CD4-positive, alpha-beta T cell treated with Interleukin-2 at 100 ng/mL for 4 hours (primary cell): Measurements from ENCODE around the gene TSFM.

Source experiments
- DNase-seq: peaks from one replicate; pipeline ENCODE4 v3.0.0-alpha.2; 2020; ENCODE audit warnings: low spot score

The TSFM gene

DNA sequence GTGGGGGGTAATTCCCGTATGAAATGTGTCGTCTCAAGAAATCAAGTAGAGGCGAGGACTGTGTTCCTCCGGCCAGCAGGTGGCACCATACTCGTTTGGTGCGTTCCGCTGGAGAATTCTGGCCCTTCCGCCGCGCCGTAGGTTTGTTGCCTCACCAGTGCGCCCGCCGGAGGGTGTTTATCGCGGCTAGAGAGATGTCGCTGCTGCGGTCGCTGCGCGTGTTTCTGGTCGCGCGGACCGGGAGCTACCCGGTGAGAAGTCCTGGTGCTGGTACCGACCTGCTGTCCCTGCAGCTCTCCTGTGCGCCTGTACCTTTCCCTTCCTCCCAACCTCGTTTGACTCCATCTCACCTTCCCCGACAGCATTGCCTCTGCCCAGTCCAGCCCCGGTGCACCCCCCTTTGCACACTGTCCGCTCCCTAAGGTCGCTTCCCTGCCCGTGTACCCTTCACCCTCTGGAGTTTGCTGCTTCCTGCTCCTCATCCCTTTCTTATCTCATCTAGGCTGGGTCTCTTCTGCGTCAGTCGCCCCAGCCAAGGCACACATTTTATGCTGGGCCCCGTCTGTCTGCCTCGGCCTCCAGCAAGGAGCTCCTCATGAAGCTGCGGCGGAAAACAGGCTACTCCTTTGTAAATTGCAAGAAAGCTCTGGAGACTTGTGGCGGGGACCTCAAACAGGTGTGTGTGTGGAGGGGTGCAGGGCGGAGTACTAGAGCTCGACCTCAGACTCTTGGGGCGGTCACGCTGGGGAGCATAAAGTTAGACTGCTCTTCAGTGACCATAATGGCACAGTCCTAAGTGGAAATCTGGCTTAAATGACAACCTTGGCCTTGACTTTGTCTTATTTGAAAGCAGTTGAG, at the start of gene TSFM:
TSFM (plus strand) TSS at position 180 of the 858 bp plus-strand sequence; CDS start at position 195, 15 bp downstream.
- DNase-seq = peak; percentile 97

DNA sequence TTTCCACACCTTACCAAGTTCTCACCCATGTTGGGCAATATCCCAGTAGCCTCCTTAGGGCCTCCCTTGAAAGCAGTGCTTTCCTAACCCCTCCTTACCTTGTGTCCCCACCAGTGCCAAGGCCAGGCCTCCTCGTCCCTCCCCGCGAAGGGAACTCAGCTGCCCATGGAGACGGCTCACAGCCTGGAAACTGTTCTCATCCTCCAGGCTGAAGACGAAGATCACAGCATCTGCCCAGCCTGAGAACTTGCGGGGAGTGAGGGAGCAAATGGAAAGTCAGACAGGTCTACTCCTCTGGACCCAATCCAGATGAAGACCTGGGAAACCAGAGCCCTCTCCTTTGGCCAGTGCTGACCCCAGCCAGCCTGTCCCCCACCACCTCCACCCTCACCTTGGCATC, 48.7 kb upstream of the TSFM start:
- no peak for DNase-seq

DNA sequence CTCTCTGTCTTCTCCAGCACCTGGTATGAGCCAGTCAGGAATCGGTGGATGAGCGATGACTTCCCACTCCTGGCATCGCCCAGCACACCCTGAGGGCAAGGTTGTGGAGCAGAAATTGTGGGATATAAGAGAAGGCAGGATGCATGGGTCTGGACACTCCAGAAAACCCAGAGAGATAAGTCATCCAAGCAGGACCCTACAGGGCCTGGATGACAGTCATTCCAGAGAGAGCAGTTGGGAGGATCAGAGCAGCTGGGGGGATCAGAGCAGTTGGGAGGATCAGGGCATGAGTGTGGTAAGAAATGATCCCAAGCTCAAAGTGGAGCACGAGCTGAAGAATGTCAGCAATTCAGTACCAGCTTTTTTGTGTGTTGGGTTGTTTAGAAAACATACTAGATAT, 48.0 kb upstream of the TSFM start:
- no peak for DNase-seq

DNA sequence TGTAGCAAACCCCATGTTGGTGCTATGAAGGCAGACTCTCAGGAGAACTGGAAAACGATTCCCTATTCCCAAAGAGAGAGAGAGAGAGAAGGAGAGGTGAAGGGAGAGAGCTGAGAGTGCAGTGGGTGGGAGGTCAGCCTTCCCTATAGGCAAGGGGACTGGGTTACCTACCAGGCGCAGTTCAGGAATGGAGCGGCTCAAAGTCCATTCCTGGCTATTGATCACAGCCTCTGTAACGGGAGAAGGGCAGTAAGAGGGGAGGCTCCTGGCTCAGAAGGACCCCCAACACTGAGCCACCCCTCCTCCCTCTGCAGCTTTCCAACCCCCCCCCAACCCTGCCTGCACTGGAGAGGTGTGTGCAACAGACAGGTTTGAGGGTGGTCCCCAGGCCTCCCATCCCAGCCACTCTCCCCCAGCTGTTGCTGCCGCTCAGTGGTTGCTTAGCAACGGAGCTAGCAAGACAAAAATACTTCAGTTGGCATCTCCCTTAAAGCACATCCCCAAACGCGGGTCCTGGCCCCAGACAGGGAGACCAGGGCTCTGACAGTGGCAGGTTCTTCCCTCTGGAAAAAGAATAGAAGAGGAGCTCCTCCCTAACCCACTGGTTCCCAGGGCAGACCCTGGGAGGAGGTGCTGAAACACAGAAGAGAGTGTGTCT, 47.3 kb upstream of the TSFM start:
- no peak for DNase-seq

DNA sequence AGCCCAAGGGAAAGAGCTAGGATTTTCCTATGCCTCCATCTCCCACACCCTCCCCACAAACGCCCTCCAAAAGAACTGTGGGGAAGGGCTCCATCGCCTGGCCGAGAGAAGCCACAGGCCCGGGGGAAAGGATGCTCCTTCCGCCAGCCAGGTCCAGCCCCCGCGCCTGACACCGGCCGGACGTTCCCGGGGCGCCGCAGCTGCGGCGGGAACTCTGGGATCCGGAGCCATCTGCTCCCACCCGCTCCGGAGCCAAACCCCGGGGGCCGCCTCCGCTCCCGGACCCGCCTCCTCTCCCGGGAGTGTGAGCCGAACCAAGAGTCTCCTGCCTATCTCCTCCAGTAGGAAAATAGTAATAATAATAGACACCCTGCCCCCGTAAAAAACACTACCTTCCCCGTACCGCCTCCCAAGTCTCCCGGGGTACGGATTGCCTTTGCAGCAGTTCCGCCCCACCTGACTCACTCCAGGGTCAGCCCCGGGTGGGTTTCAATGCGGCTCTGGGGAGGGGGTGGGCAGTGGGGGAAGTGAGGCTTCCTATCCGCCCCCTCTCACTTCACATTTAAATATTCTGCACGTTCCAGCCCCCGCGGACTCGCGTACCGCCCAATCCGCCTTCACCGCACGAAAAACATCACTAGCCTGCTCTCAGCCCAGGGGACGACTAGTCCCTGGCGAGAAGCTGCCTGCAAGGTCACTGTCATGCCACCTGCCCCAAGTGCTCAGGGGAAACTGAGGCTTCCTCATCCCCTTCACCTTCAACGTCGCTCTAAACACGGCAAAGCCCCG, 46.4 kb upstream of the TSFM start:
- no peak for DNase-seq

DNA sequence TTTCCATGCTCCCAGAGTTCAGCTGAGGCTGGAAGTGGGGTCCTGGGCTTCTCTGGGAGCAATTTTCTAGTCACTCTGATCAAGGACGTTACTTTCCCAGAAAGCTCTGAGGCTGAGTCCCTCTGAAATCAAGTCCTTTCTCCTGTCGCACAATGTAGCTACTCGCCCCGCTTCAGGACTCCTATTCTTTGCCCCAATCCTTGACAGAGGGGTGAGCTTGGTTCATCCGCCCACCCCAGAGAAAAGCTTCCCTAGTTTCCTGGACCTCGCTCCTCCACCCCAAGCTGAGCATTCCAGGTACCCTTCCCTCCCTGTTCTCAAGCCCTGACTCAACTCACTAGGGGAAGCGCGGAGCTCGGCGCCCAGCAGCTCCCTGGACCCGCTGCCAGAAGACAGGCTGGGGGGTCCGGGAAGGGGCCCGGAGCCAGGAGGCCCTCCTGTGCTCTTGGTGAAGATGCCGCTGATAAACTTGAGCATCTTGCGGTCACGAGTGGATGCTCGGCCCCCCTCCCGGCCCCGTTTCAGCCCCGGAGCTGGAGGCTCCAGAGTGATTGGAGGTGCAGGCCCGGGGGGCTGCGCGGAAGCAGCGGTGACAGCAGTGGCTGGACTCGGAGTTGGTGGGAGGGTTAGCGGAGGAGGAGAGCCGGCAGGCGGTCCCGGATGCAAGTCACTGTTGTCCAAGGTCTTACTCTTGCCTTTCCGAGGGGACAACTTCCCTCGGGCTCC, 45.7 kb upstream of the TSFM start:
- no peak for DNase-seq

DNA sequence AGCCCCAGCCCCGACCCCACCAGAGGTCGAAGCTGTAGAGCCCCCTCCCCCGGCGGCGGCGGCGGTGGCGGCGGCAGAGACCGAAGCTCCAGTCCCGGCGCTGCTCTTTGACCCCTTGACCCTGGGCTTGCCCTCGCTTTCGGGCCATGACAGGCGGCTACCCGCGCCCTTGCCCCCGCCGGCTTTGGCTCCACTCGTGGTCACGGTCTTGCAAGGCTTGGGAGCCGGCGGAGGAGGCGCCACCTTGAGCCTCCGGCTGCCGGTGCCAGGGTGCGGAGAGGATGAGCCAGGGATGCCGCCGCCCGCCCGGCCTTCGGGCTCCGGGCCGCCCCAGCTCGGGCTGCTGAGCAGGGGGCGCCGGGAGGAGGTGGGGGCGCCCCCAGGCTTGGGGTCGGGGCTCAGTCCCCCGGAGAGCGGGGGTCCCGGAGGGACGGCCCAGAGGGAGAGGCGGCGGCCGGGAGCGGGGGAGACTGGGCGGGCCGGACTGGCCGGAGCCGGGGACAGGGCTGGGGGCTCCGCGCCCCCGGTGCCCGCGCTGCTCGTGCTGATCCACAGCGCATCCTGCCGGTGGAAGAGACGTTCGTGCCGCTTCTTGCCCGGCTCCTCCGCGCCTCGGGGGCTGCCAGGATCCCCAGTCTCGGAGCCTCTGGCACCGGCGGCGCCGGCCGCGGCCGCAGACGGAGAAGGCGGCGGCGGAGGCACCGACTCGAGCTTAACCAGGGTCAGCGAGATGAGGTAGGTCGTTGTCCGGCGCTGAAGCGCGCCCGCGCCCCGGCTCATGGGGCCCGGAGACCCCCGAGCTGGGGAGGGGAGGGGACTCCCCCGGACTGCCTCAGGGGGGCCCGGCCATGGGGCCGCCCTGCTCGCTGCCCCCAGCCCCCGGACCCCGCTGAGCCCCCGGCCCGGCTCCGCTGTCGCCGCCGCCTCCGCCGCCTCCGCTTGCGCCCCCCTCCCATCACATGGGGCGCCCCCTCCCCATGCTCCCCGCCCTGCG, 44.8 kb upstream of the TSFM start:
- DNase-seq = no peak

DNA sequence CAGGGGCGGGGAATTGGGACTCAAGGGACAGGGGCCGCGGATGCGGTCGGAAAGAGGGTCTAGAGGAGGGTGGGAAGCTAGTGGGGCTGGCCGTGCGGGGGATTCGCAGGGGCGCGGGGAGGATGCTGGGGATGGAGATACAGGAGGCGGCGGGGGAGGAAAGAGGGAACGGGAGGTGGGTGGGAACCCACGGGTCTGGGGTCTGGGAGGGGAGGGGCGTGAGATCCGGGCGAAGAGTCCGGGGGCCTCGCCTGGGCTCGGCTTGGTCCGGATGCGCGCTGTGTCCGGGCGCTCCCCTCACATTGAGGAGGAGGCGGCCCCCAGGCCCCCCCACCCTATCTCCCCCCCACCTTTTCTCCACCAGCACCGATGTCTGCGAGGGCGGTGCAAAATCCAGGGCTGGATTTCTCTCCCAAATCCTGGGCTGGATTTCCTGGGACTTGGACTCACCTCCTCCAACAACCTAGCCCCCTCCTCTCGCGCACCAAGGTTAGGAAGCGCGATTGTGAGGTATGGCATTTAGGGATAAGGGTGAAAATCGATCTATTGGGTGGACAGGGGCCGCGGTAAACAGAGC, 43.8 kb upstream of the TSFM start, which contains the start of gene AGAP2:
AGAP2 (minus strand) TSS at position 82 of the 577 bp plus-strand sequence. CDS start 496 bp downstream, outside the sequence.
- no peak for DNase-seq

DNA sequence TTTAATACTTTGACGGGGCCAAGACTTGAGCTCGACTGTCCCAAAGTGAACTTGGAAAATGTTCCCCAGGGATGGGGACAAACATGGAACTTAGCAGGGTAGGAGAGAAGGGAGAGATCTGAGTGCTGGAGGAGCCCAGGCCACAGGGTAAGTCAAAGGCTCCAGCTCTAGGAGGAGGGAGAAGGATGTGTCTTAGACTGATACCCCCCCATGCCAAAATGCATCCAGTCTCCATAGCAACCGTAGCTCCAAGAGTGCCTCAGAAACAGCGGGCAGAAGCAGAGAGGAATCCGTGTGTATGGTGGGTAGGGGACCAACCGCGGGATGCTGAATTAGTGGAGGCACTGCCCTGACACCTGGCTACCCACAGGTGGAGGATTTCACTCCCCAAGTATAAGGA, 43.2 kb upstream of the TSFM start:
- no peak for DNase-seq

DNA sequence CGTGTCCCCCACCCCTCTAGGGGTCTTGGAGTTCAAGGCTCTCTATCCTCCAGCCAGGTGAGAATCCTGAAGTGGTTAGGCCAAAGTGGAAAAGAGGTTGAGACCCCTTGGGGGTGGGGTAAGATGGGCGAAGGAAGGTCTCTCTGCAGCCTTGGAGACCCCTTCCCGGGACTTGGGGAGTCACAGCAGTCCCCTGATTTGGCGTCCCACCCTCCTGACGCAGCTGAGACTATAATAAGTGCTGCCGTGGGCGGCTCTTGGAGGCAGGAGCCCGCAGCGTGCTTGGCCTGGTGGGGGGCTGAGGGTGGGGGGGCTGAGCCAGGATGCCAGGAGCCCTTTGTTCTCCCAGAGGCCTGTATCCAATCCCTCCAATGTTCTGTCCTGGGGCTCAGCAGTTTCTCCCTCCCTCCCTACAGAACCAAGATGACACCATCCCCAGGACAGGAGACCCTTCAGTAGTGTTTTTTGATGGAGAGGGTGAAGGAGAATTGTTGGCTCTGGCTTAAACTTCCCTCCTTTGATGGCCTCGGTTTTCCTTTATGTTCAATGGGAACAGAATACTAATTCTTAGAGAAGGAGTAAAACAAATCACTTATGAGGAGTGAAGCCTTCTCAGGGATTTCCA, 42.6 kb upstream of the TSFM start:
- DNase-seq = no peak

DNA sequence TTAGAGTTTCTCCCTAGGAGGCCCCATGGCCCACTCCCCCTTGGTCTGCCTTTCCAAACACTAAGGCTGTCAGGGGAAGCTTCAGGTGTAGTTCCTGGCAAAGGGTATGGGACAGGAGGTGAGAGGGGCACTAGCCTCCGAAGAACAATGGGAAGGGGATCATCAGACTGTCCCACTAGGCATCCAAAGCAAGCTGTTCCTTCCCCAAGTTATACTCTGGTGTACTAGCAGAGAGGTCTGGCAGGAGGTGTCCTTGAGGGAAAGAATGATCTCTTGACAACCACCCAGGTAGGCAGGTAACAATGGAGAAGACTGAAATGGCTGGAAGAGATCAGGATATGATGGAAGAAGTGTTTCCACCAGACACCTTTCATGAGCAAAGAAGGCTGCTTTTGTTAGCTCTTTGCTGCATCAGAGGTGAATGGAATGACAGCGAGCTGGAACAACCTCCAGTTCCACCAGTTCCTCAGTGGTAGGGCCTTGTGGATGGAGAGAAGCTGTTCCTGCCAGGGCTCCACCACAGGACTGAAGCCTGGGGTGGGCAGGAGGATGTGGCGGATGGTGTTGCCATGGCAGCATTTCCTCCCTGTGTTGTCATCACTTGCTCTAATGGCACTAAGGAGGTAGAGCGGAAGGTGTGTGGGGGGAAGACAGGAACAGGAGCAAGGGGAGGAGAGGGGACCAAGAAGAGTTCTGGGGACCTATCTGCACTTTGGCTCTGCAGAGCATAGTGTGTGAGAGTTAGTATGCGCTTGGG, 41.8 kb upstream of the TSFM start:
- peak; percentile 85 for DNase-seq

DNA sequence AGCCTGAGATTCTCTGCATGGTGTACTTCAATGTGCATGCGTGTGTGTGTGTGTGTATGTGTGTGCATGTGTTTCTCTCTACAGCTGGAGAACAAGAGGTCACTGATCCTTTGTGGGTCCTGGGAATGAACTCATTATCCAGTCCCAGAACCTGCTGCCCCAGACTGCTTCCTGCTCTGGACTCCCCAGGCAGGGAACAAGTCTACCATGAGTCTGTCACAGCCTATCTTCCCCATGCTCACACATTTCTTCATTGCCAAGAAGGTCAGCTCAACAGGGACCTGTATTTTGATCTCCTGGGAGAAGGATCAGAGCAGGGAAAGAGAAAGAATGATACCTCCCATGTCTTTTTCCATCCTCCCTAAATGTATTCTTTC, 41.2 kb upstream of the TSFM start:
- DNase-seq = no peak

DNA sequence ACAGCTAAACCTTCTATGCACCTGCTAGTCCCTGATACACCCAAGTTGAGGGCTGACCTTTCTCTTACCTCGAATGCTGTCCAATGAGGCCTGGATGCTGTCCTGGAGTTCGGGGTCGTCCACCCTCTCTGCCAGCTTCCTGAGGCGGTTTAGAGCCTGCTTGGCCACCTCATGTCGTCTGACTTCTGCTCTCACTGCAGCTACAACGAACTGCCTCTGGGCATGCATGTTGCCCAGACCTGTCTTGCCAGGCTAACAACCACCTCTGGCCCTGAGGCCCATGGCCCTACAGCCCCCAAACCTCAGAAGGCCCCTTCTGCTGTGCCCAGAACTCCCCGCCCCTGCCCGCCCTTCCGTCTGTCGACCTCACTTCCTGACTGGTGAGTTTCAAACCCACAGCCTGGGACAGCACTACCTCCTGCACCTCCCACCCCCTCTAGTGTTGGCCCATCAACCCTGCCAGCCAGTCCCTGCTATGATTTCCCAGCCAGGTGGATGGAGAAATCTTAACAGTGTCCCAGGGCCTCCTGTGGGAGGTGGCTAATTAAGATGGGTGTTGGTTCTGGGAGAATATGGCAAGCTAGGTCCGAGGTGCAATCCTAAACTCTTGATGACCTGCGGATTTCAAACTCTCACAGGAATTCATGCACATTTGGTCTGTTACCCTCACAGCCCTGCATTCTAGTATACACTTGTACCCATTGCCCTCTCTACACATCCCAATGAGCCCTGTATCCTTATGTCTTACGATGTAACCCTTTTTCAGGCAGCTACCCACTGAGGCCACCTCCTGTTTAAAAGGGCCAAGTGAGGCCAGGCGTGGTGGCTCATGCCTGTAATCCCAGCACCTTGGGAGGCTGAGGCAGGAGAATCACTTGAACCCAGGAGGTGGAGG, 40.5 kb upstream of the TSFM start:
- DNase-seq = peak; percentile 86

DNA sequence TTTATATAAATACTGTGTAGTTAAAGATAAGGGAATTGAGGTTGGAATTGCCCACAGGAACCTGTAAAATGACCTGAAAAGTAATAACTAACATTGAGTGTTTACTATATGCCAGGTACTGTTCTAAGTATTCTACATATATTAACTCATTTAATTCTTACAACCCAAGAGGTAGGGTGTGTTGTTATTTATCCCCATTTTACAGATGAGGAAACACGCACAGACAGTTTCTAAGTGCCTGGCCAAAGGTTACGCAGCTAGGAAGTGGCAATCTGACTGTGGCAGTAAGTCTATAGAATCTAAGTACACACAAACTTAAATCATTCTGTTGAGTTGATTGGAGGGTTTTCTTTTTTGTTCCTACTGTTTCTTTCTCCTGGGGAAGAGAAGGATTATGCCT, 38.8 kb upstream of the TSFM start:
- no peak for DNase-seq

DNA sequence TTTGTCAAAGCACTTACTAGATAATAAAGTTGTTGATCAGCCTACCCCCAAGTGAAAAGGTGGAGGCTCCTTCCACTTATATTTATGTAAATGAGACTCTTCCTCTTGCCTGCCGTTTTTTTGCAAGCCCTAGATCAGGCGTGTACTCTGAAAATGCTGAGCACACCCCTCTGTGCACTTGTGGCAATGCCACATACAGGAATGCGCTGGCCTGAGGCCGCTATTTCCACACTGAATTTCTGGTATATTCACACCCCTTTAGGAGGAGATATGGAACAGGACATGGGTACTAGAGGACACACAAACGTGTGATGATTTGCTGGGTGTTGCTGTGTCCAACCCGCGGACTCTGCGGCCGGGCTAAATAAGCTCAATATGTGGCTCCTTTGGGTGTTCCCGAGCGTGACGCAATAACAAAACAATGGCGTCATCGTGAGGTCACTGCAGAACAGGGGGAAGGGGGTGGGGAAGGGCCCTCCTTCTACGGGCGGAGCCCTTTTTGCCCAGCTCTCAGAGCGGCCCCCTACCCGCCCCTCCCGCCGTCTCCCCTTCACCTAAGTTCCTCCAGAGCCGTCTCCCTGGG, 38.3 kb upstream of the TSFM start:
- peak; percentile 70 for DNase-seq

DNA sequence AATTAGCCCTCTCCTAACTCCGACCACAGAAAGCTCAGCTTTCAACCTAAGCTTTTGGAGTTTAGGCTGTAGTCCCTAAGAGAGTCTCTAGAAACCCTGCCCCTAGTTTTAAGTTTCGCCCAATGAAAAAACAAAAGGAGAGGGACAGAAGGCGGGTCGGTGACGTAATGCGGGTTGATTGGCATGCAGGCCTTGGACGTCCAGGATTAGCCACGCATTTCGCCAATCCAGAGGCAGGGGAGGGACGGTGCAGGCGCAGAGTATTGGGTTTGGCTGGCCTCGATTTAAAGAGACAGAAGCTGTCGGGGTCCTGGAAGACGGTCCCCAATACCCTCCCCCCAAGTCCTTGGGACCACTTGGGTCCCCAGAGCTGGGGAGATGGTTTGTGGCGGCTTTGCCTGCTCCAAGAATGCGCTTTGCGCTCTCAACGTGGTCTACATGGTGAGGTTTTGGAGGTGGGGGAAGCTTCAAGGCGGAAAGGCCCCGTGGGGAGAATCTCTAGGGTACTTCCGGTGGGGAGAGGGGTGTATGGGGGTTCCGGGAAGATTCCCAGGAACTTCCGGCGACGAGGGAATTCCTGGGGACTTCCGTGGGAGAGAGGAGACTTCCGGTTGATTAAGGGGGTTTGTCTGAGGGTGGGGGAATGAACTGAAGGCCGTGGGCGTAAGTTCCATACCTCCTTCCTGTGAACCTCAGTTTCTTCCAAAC, 37.7 kb upstream of the TSFM start, which contains the start of gene TSPAN31:
TSPAN31 (plus strand) TSS at position 263 of the 708 bp plus-strand sequence; CDS start at position 379, 116 bp downstream.
- peak; percentile 96 for DNase-seq

DNA sequence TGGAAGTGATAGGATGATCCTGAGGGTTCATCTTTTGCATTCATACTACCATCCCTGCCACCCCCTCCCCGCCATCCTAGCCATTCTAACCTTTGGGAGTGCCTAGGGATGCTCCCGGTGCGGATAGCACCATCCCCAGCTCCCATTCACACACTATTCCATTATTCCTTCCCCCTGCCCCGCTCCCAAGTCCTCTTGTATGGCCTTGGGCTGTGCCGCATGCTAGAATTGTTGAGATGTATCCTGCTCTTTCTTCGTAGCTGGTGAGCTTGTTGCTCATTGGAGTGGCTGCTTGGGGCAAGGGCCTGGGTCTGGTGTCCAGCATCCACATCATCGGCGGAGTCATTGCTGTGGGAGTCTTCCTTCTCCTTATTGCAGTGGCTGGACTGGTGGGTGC, 37.1 kb upstream of the TSFM start:
- DNase-seq = no peak
